Activated naive CD8-positive, alpha-beta T cell treated with anti-CD3 and anti-CD28 coated beads for 36 hours (primary cell): ENCODE results near the gene ZIC4. TPM values are rescaled to one million over a fixed set of nuclear protein-coding genes. Genes with fewer than 3 reads are reported as not detected.
A peak's percentile ranks its signal among the peaks of the same experiment; 100 is the strongest.

Experiments
- DNase-seq: peaks from one replicate; pipeline ENCODE4 v3.0.0; 2021
- H3K27ac Mint-ChIP-seq: one replicate; pipeline ENCODE4 v1.8.0; 2022; ENCODE audit warnings: mild to moderate bottlenecking, moderate library complexity, mixed read lengths
- H3K27me3 Mint-ChIP-seq: one replicate; pipeline ENCODE4 v1.8.0; 2022; ENCODE audit warnings: mild to moderate bottlenecking, mixed read lengths
- H3K36me3 Mint-ChIP-seq: one replicate; pipeline ENCODE4 v1.8.0; 2021; ENCODE audit warnings: mild to moderate bottlenecking, mixed read lengths
- H3K4me1 Mint-ChIP-seq: one replicate; pipeline ENCODE4 v1.8.0; 2021; ENCODE audit warnings: mixed read lengths
- H3K4me3 Mint-ChIP-seq: one replicate; pipeline ENCODE4 v1.8.0; 2022; ENCODE audit warnings: mild to moderate bottlenecking, moderate library complexity, mixed read lengths
- H3K9me3 Mint-ChIP-seq: one replicate; pipeline ENCODE4 v1.8.0; 2022; ENCODE audit warnings: mixed read lengths
- total RNA-seq, 2 experiments: library from RNA; stranded (reverse); gene quantifications; one replicate each; pipeline ENCODE4 v1.2.3, GENCODE V29; 2021

ZIC4 gene
- total RNA-seq, 2 experiments from 2014 or later: not detected

DNA sequence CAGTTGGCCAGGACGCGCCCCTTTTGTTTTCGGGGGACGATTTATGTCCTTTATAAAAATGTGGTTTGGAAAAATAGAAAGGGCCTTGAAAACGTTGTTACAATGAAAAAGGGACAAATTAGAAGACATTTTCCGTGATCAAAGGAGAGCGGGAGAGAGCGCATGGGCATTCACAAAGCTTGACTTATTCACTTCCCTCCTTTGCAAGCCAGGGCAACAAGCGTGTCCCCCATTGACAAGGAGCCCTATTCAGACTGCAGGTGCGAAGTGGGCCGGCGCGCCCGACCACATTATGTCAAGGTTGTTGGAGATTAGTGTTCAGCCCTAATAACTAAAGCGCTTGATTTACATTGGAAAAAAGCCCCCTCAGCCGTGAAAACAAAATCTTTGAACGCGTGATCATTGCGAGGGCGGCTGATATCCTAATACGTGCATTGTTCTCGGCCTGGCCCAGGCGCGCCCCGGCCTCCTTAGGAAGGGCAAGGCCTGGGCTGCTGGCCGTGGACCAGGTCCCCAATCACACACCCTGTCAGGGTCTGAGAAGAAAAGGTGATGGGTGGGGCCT lies 25.9 kb downstream of the ZIC4 start:
- no peak for DNase-seq
- Mint-ChIP-seq H3K27me3 (peaks cover 93% of the 10 kb centered on the region), H3K36me3 (peaks cover 4% of the 10 kb centered on the region), H3K27ac (no peak overlapping the region), H3K4me3 (no peak overlapping the region), H3K4me1 (no peaks in the 10 kb centered on the region), H3K9me3 (peaks cover 10% of the 10 kb centered on the region)

DNA sequence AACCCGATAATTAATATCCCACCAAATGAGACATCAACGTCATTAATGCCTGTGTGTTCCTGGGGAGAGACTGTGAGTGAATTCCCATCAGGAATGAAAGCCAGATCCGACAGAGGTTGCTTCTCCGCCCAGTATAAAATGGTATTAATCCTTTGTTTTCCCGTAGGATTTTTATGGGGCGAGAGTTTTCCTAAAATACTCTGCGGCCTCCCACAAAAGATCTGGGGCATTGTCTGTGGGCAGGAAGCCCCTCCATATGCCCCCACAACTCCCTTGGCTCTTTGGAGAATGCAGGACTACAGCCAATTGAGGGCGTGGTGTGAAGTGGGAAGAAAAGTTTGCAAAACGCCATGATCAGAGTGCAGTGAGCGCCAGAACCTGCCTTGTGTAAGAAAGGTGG lies 26.7 kb downstream of the ZIC4 start:
- H3K9me3 Mint-ChIP-seq: peaks cover 10% of the 10 kb centered on the region
- no peak overlapping the region for H3K27ac Mint-ChIP-seq
- no peak for DNase-seq
- H3K27me3 Mint-ChIP-seq: peaks cover 93% of the 10 kb centered on the region
- H3K4me3 Mint-ChIP-seq: no peak overlapping the region
- peaks cover 4% of the 10 kb centered on the region for H3K36me3 Mint-ChIP-seq
- no peaks in the 10 kb centered on the region for H3K4me1 Mint-ChIP-seq

DNA sequence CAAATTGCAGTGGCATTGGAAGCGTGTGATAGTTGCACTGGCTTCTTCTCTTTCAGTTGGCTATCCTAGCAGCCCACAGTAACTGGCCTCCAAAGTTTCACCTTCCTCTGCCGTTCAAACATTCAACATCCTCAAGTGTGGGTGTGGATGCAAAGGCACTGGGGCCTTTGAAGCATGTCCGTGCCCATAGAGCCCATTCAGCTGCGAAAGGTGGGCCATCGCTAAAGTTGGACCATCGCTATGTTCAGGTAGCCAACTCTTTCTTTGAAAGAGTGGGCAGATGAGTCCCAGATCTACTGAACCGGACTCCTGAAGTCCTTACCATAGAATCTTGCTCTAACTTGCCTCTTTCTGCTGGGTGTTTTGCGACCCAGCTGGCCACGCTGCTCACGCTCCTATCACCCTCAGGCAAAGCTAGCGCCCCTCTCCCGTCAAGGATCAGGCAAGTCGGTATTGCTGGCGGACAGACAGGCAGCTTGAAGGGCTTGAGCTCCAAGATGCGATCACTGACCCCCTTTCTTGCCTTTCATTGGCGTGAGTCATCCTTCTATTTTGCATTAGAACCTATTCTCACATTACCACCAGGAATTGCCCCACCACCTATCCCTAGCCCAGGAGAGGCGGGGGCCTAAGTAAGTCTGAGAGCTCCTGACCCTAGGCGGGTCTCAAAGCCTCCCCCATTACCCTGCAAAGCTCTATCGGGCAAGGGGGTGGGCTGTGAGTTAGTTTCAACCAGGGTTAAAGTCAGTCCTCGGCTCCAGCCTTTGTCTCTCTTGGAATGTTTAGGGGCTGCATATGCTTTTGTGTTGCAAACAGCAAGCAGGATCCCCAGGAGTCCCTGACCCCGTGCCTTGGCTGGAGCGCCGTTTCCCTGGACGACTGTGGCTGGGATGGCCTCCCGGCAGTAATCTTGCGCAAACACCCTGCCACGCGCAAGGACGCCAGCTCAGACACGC lies 28.7 kb downstream of the ZIC4 start:
- Mint-ChIP-seq H3K27ac (peak overlapping the region; percentile 42), H3K4me3 (no peak overlapping the region), H3K9me3 (peaks cover 10% of the 10 kb centered on the region), H3K4me1 (no peaks in the 10 kb centered on the region), H3K27me3 (peaks cover 90% of the 10 kb centered on the region), H3K36me3 (peaks cover 3% of the 10 kb centered on the region)
- DNase-seq: no peak

DNA sequence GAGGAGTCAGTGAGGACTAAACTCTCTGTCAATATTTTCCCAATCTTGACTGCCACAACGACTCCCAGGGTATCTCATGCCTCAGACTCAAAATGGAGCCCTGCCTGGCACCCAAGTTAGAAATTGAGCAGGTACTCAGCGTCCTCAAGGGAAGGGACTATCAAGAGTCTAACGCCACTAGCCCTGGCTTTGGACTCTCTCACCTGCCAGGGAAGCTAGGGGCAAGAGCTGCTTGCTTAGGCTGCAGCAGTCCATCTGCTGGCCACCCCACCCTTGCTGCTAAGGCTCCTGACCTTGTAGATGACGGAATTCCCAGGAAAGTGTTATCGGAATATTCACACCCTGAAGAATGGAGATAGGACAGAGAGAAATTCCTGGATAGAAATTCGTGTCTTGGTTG lies 33.0 kb downstream of the ZIC4 start:
- DNase-seq: no peak
- no peak overlapping the region for H3K4me3 Mint-ChIP-seq
- no peak overlapping the region for H3K27ac Mint-ChIP-seq
- peaks cover 1% of the 10 kb centered on the region for H3K9me3 Mint-ChIP-seq
- no peaks in the 10 kb centered on the region for H3K36me3 Mint-ChIP-seq
- peaks cover 93% of the 10 kb centered on the region for H3K27me3 Mint-ChIP-seq
- H3K4me1 Mint-ChIP-seq: no peaks in the 10 kb centered on the region

DNA sequence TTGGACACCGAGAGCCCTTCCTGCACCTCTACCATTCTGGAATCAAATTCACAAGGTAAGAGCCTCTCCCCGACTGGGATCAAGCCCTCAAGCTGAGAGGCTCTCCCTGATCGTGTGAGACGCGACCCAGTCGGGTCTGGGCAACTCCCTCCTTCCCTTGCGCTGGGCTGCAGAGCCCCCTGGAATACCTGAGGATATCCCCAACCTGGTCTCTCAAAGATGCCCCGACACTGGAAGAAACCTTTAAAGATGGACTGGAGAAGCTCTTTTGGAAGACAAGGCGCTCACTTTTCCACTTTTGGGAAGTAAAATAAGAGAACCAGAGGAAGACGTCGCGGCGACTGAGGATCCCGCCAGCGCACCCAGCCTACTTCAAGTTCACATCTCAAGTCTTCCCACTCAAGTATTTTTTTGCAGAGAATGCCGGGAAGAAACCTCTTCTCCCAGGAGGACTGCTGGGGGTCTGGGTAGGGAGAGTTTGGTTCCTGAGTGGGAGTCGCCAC lies 33.8 kb downstream of the ZIC4 start:
- H3K36me3 Mint-ChIP-seq: no peaks in the 10 kb centered on the region
- no peak overlapping the region for H3K27ac Mint-ChIP-seq
- no peaks in the 10 kb centered on the region for H3K9me3 Mint-ChIP-seq
- DNase-seq: no peak
- peaks cover 91% of the 10 kb centered on the region for H3K27me3 Mint-ChIP-seq
- H3K4me3 Mint-ChIP-seq: no peak overlapping the region
- no peaks in the 10 kb centered on the region for H3K4me1 Mint-ChIP-seq

DNA sequence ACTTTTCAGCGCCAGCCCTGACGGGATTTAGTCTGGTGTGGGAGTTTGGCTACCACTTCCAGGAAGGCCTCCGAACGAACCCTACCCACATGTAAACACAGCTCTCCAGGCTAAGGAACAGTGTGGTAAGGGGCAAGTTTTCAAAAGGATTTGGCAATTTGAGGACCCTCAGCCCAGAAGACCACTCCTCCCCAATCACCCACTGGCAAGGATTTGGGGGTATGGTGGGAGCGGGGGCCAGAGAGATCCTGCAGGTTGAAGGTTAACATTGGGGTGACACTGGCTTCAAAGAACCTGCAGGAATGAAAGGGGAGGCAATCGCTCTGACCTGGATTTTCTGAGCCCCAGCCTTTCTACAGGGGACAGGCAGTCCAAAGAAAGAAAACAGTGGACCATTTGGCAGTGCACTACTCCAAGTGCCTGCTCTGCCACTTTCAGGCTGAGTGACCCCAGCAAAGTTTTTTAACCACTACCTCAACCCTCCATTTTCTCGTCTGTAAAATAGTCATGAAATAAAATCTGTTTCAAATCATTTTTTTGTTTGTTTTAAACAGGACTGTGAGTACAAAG lies 34.5 kb downstream of the ZIC4 start:
- no peak for DNase-seq
- no peaks in the 10 kb centered on the region for H3K4me1 Mint-ChIP-seq

DNA sequence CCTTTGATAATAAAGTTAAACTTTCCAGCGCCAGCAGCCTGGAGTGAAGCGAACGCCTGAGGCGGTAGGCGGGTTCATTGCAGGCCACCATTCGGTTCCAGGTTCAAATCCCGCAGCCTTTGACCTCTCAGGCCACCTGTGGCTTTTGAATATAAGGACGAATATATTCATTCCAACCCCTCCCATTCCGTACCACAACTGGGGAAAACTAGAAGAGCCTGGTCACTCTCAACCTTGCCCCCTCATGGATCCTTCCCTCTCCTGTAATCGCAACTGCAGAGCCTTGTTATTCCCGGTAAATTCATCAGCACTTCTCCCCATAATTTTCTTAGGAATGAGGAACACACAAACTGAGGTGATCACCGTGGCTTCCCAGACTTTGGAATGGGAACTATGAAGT lies 35.2 kb downstream of the ZIC4 start:
- H3K27ac Mint-ChIP-seq: no peak overlapping the region

More for the DNA sequence above, 34.5 kb downstream of the ZIC4 start:
- Mint-ChIP-seq H3K4me3 (no peak overlapping the region), H3K36me3 (no peaks in the 10 kb centered on the region), H3K27me3 (peaks cover 84% of the 10 kb centered on the region), H3K27ac (no peak overlapping the region), H3K9me3 (no peaks in the 10 kb centered on the region)

DNA sequence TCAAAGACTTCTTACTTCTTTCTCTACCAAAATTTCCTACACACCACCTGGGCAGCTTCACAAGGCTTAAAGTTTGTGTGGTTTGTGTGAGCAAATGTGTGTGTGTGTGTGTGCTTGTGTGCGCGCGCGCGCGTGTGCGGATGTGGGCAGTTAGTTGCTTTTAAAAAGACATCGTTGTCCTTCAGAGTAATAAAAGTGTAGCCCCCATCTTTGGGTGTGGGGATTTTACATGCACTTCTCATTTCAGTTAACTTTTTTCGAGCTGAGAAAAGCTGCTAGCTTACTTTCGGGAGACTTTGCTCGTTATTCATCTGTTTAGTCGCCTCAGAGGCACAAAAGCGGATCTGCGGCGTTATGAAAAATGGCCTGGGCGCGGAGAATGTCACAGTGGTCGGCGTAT lies 36.0 kb downstream of the ZIC4 start:
- Mint-ChIP-seq H3K9me3 (no peaks in the 10 kb centered on the region), H3K4me3 (no peak overlapping the region), H3K27me3 (peaks cover 73% of the 10 kb centered on the region), H3K4me1 (no peaks in the 10 kb centered on the region), H3K27ac (no peak overlapping the region), H3K36me3 (no peaks in the 10 kb centered on the region)
- no peak for DNase-seq

More for the DNA sequence above, 35.2 kb downstream of the ZIC4 start:
- Mint-ChIP-seq H3K4me3 (no peak overlapping the region), H3K36me3 (no peaks in the 10 kb centered on the region), H3K9me3 (no peaks in the 10 kb centered on the region), H3K4me1 (no peaks in the 10 kb centered on the region), H3K27me3 (peaks cover 79% of the 10 kb centered on the region)
- DNase-seq: no peak

DNA sequence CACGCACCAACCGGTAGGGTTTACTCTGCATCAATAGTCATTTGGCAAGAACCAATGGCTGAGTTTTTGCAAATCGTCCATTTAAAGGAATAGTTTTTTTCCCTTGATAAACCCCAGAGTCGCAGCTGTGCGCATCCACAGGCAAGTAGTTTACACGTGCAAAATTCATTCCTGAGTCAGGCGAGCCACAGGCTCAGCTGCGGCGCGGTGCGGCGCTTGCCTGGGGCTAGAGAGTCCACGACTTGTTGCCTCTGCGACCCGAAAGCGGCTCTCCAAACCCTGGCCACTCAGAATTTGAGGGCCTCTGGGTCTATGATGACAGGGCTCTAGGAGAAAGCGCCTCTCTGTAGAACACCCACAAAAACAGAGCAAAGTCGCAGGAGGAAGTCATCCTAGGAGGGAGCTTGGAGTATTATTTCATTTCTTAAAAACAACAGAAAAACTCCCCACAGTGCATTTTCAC lies 36.7 kb downstream of the ZIC4 start:
- no peaks in the 10 kb centered on the region for H3K9me3 Mint-ChIP-seq
- H3K4me1 Mint-ChIP-seq: no peaks in the 10 kb centered on the region
- H3K4me3 Mint-ChIP-seq: no peak overlapping the region
- H3K27me3 Mint-ChIP-seq: peaks cover 71% of the 10 kb centered on the region
- DNase-seq: no peak
- no peak overlapping the region for H3K27ac Mint-ChIP-seq
- H3K36me3 Mint-ChIP-seq: no peaks in the 10 kb centered on the region

DNA sequence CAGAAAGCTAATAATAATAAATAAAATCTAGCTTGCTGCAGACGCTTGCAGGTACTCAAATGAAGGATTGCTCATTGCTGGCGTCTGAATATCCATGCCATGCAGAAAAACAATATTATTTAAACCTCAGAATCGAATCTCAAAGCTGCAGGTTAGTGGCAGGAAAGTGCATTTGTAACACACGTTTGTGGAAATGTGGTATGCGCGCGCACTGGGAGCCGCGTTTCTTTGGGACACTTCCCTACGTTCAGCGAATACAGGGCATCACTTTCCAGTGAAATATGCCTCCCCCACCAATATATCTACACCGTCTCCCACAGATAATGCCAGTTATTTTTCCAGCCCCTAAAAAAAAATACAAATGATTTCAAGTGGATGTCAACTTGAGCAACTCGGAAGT lies 37.1 kb downstream of the ZIC4 start:
- H3K27ac Mint-ChIP-seq: no peak overlapping the region
- H3K4me1 Mint-ChIP-seq: no peaks in the 10 kb centered on the region
- no peak for DNase-seq
- peaks cover 71% of the 10 kb centered on the region for H3K27me3 Mint-ChIP-seq
- no peak overlapping the region for H3K4me3 Mint-ChIP-seq
- H3K36me3 Mint-ChIP-seq: no peaks in the 10 kb centered on the region
- no peaks in the 10 kb centered on the region for H3K9me3 Mint-ChIP-seq

DNA sequence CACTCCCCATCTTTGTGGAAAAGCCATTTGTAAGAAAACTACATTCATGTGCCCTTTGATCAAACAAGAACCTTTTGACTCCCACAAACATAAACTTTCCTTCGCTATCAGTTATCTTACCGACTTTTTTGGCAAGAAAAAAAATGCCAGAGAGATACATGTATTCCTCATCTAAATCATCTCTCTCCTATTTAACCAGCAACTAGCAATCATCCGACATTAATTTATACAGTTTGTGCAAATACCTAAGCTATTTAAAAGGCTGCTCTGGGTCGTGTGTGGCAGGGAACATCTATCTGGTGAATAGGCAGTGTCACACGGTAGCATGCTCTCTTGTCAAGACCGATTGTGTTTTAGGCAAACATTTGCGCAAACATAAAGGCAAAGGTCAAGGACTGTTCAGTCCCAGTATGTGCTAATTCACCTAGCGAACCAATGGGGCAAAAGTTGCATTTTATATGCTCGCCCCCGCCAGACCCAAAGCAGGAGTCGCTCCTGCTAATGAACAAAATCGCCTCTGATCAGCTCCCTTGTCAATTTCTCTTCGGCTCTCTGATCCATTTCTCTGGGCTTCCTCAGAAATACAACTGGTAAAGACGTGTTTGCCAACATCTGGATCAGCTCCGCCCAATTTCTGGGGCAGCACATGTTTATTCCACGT lies 37.7 kb downstream of the ZIC4 start:
- Mint-ChIP-seq H3K9me3 (no peaks in the 10 kb centered on the region), H3K4me3 (no peak overlapping the region), H3K4me1 (no peaks in the 10 kb centered on the region), H3K27me3 (peaks cover 72% of the 10 kb centered on the region), H3K27ac (no peak overlapping the region), H3K36me3 (no peaks in the 10 kb centered on the region)
- no peak for DNase-seq

DNA sequence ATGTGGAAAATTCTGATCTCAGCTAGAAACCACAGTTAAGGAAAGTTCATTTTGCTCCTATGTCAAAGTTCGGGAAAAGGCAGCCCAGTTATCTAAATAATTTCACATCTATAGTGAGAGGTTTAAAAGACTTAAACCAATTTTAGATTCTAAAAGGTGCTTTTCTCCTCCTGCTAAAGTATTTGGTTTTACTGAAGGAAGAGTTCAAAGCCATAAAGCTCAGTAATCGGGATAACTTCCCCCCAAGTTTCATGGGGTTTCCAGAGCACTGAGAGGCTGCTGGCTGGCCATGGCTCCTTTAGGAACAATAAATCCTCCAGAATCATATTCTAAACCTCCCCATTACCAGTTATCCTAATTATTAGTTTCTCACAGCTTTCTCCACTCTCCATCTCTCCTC lies 38.2 kb downstream of the ZIC4 start:
- DNase-seq: no peak
- peaks cover 69% of the 10 kb centered on the region for H3K27me3 Mint-ChIP-seq
- no peak overlapping the region for H3K4me3 Mint-ChIP-seq
- H3K9me3 Mint-ChIP-seq: no peaks in the 10 kb centered on the region
- no peaks in the 10 kb centered on the region for H3K4me1 Mint-ChIP-seq
- H3K36me3 Mint-ChIP-seq: no peaks in the 10 kb centered on the region
- H3K27ac Mint-ChIP-seq: no peak overlapping the region

DNA sequence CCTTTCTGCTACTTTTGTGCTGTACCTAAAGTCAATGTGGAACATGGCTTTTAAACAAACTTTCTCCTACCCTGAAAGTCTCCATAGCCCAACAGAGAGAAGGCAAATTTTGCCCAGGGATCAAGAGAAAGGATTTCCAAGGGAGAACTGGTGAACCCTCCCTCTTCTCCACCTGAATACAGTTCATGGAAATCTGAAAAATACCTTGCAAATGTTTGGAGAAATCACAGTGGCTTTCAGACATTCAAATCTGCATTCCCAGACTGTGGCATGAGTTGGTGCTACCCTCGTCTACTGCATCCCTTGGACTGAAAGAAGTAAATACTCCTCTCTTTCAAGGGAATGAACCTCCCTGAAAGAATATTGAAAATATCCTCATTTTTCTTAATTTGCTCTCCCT lies 38.7 kb downstream of the ZIC4 start:
- H3K4me3 Mint-ChIP-seq: no peak overlapping the region
- no peaks in the 10 kb centered on the region for H3K9me3 Mint-ChIP-seq
- H3K27me3 Mint-ChIP-seq: peaks cover 65% of the 10 kb centered on the region
- no peak overlapping the region for H3K27ac Mint-ChIP-seq
- DNase-seq: no peak
- H3K4me1 Mint-ChIP-seq: no peaks in the 10 kb centered on the region
- no peaks in the 10 kb centered on the region for H3K36me3 Mint-ChIP-seq

DNA sequence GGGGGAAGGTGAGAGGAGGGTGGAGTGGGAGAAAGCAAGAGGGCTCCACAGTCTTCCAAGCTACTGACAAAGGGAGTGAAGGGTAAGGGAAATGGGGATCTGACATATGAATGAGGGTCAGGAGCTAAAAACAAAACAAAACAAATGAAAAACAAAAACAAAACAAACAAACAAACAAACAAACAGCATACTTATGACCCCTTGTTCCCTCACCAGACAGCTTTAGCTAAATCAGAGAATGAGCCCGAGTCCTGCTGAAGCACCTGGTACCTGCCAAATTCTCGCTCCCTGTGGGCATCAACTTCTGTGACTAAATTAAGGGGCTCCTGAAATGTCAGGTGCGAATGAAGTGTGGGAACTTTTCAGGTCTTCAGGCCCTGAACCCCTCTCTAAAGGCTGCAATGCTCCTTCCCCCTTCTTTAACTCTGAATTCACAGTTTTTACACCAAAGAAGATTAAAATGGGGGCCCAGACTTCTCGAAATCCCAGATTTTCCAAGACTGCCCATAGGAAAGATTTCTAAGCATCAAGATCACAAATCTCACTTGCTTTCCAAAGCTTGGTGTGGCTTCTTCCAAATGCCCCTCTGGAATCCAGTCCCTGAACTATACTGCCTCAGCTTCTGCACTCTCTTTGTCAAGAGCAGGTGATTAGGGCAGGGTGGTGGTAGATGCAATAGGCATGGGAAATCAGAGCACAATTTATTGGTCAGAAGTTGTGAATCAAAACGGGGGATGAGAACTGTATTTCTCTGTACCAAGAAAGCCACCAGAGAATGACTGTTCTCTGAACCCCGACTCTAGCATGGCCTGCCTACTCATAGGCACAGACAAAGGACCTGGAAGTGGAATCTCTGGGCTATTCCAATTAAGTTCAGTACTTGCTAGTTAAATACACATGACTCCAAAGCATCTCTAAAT lies 40.9 kb downstream of the ZIC4 start:
- H3K27me3 Mint-ChIP-seq: peaks cover 59% of the 10 kb centered on the region
- H3K4me3 Mint-ChIP-seq: no peak overlapping the region

More for the DNA sequence above, 40.9 kb downstream of the ZIC4 start:
- Mint-ChIP-seq H3K36me3 (no peaks in the 10 kb centered on the region), H3K27ac (no peak overlapping the region), H3K9me3 (peaks cover 3% of the 10 kb centered on the region), H3K4me1 (no peaks in the 10 kb centered on the region)
- no peak for DNase-seq
